TTC549 (cell line): ENCODE results near the gene POLG.

Source experiments
- FAIRE-seq: peaks from 2 replicates; lab custom pipeline; 2012; peaks lifted over from hg19 to GRCh38; lab: Jason Lieb, UNC

POLG gene

GRCh38 chr15:89370120-89370977 lies 35.7 kb upstream of the POLG start:
- no peak for FAIRE-seq

GRCh38 chr15:89369341-89369947 lies 34.8 kb upstream of the POLG start:
- FAIRE-seq: no peak

GRCh38 chr15:89368566-89369223 lies 34.1 kb upstream of the POLG start:
- no peak for FAIRE-seq

- no peak for FAIRE-seq
Observed at GRCh38 chr15:89367485-89368451, 33.1 kb upstream of the POLG start.

- no peak for FAIRE-seq
Observed at GRCh38 chr15:89366656-89367393, 32.2 kb upstream of the POLG start.

- no peak for FAIRE-seq
Observed at GRCh38 chr15:89365462-89366065, 30.9 kb upstream of the POLG start.

GRCh38 chr15:89364741-89365450 lies 30.3 kb upstream of the POLG start:
- FAIRE-seq: no peak

- FAIRE-seq: no peak
Observed at GRCh38 chr15:89364341-89364740, 29.7 kb upstream of the POLG start.

- FAIRE-seq: no peak
Observed at GRCh38 chr15:89363770-89364169, 29.1 kb upstream of the POLG start.

- FAIRE-seq: no peak
Observed at GRCh38 chr15:89363133-89363532, 28.5 kb upstream of the POLG start.

- no peak for FAIRE-seq
Observed at GRCh38 chr15:89362203-89363101, 27.8 kb upstream of the POLG start.

GRCh38 chr15:89361451-89362202 lies 27.0 kb upstream of the POLG start:
- no peak for FAIRE-seq

GRCh38 chr15:89360294-89360971 lies 25.8 kb upstream of the POLG start:
- no peak for FAIRE-seq

- no peak for FAIRE-seq
Observed at GRCh38 chr15:89359471-89360293, 25.1 kb upstream of the POLG start.

- no peak for FAIRE-seq
Observed at GRCh38 chr15:89358755-89359439, 24.3 kb upstream of the POLG start.

GRCh38 chr15:89358435-89358754 lies 23.8 kb upstream of the POLG start:
- no peak for FAIRE-seq
